Testis (tissue), 2 donors: ENCODE results near the gene OPHN1.

Source experiments
- CTCF ChIP-seq, 3 experiments: fragments of 450-650 bp in 2 of 3; fragments of 200-600 bp in 1 of 3; sonication (generic) in 1 of 3; IDR thresholded peaks; one replicate each; pipeline ENCODE4 v1.5.1; 2016 to 2019; ENCODE audit warnings: antibody characterized with exemption in 3 of 3, mild to moderate bottlenecking in 2 of 3, moderate library complexity in 1 of 3
- POLR2A ChIP-seq: fragments of 450-650 bp; IDR thresholded peaks from one replicate; pipeline ENCODE4 v1.6.1; 2017; ENCODE audit warnings: antibody characterized with exemption, mild to moderate bottlenecking, moderate library complexity

GRCh38 chrX:68049466-68049865 is 383.8 kb downstream of the OPHN1 start:
- TF ChIP-seq CTCF (IDR thresholded peaks at IDR 0.05) (no peak), POLR2A (no peak)
